ENCODE measurements around the gene EPB41.

Gene EPB41

DNA sequence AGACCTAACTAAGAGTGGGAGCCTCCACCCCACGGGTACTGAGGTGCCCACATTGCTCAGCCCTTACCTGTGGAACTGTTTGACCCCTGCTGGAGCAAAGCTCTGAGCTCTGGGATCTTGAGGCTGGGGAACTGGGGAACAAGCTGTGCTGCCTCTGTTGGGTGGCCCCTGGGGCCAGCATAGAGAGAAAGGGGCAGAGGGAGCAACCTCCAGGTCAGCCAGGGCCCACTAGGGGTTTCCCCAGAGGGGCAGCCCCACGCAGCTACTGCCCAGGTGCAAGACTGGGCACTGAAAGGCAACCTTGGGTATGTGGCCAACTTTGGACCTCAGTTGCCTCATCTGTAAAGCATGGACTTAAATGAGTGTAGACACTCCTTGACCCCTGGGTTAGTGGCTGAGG, 23.5 kb upstream of the EPB41 start:
- no peak for DNase-seq

DNA sequence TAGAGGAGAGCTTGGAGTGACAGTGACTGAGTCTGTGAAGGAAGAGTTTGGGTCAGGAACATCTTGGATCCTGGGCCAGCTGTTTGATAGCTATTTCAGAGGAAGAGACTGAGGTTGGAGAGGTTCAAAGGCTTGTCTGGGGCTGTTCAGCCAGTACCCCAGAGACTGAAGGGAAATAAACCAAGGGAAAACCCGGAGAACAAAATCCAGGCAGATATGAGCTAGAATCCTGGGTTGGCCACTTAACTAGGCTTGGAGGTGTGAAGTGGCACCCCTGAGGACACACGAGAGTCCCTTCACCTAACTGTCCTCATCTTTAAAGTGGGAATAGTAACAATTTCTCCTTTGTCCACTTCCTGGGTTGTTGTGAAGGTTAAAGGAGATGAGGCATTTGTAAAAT, 23.1 kb upstream of the EPB41 start:
- no peak for DNase-seq

DNA sequence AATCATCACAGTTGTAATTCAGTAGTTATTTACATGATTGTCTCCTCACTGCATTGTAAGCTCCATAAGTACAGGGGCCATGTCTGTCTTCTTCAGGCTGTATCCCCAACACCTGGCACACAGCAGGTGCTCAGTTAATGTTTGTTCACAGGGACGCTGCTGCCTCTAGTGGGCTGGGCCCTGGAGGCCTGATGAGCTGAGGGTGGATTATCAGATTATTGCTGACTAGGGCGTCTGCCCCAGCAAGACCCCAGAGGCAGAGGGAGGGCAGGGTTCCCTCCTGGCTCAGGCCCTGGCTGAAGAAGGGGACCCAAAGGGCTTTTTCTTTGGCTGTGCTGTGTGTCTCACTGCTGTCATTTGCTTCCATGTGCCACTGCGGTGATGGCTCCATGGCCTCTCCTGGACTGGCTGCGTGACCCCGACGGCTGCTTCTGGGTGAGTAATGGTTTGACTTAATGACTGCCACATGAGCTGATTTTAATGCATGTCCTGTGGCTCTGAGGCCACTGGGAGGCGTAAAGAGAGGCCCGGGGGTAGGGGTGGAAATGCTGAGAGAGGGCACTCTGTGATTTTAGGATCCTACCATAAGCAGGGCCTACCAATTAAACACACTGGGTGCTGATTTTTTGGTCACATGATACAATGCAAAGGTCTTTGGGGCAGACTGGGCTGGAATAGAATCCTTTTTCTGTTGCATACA, 20.8 kb upstream of the EPB41 start:
- no peak for DNase-seq

DNA sequence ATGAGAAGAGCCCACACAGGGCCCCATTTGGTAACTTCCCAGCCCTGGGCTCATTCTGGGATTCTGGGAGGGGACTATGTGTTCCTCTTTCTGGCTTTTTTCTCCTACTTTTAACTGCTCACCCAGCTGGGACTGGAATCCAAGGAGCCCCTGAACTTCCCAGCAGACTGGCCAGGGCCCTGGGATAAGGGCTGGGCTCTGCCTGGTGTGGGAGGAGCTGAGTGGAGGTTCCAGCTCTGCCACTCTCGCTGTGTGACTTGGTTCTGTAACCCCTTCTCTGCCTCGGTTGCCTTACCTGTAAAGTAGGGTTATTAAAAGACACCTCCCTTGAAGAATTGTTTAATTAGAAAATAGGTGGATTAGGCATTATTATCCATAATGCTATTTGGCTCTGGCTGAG, 19.6 kb upstream of the EPB41 start:
- no peak for DNase-seq

DNA sequence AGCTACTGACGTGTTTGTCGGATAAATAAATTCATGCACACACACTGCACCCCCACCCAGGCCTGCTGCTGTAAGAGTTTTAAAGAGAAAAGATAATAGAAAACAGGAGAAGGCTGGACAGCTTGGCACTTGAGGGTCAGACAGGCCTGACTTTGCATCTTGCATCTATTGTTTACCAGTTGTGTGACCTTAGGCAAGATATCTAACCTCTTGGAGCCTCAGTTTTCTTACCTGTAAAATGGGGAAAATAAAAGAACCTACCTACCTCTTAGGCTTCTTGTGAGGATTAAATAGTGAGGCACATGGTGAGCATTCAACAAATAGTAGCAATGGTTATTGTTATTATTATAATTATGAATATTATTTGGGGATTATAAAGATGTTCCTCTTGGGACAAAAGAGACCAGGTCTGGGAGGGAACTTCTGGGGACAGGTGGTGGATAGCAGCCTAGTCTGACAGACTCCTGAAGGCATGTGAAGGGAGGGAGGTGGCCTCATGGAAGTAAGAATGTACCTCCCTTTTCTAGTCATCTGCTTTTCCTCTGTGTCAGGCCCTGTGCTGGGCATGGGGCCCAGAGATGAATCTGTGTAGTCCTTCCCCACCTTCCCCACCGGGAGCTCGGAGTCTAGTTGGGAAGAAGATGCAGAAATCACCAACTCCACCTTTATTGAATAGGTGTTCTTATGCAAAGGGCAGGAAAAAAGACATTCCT, 18.3 kb upstream of the EPB41 start:
- no peak for DNase-seq

DNA sequence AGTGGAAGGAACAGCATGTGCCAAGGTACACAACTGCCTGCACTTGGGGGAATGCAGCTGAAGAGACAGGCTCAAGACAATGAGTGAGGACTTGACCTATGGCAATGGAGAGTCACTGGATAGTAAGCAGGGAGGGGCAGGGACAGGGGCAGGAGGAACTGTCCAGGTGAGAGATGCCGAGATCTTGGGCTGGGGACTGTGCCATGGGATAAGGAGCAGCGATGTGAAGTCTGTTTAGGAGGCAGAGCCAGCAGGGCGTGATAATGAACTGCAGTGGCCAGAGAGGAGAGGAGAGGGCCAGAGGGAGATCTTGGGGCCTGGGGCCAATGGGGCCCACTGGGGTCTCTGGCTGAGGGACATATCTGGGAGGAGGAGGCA, 17.8 kb upstream of the EPB41 start:
- no peak for DNase-seq

DNA sequence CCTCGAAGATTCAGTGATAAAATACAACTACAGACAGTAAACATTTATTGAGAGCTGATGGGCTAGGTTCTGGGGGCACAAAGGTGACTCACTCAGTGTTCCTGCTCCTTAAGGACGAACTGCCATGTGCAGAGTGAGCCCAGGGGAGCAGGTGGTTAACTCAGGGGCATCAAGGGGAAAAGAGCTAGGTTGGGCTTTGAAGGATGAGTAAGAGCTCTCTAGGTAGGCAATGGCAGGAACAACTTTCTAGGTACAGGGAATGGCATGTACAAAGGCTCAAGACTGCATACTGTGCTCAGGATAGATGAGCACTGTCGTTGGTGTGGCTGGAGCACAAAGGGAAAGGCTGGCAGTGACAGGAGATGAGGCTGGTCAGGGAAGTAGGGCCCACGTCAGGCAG, 16.6 kb upstream of the EPB41 start:
- no peak for DNase-seq

DNA sequence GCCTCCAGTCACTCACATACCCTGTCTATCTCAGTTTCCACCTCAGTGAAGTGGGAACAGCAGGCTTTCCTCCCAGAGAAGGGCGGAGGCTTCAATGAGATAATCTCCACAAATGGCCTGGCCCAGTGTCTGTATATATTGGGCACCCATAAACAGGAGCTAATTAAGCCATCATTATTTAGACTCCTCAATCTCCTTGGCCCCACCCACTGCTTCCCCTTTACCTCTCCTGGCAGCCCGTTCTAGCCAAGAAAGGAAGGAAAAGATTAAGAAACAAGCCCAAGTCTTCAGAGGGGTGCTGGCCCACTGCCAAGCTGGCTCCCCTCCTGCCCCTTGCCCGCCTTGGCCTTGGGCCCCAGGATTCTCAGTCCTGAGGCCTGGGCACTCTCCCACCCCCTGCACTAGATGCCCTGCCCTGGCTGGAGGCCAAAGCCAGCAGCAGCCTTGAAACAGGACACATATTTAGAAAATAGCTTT, 15.9 kb upstream of the EPB41 start:
- peak in 8 of 56 donors; percentile 2 to 68 (median 9) for DNase-seq

DNA sequence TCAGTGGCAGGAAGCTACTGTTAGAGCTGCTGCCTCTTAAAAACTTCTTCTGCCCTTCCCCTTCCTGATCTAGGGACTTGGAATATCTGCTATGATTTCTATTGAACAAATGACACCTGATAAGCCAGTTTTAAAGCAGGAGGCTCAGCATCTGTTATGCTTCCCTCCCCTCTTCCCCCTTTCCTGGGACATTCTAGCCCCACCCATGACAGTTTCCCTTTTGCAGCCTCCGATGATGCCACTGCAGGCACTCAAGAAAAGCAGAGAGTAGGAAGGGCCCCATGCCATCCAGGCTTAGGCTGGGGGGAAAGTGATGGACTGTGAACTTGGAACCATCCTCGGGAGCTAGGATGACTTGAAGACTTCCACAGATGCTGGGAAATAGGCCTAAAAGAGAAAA, 15.1 kb upstream of the EPB41 start:
- no peak for DNase-seq

DNA sequence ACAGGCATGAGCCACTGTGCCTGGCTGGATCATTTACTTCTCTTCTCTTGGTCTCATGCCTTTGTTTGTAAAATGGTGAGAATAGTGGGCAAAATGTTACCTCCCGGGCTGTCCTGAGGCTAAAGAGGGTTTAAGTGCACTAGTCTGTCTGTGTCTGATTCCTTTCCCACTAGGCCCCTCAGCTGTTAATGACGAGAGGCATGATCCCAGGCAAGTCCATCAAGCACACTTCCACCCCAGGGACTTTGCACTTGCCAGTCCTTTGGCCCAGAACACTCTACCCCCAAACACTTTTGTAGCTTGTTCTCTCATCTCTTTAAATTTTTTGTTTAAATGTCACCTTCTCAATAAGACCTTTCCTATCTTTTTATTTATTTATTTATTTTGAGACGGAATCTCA, 13.8 kb upstream of the EPB41 start:
- no peak for DNase-seq

DNA sequence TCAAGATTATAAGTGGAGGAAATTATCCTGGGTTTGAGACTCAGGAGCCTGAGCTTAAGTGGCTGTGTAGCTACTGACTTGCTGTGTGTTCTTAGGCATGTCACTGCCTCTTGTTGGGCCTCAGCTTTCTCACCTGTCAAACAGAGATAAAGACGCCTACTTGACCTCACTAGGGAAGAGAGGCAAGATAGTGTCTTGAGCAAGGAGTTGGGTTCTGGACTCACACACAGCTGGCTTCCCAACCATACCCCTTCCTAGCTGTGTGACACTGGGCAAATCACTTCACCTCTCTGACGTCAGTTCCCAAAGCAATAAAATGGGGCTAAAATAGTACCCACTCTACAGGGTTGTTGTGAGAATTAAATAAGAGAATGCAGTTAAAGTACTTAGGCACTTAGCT, 11.6 kb upstream of the EPB41 start:
- DNase-seq: no peak

DNA sequence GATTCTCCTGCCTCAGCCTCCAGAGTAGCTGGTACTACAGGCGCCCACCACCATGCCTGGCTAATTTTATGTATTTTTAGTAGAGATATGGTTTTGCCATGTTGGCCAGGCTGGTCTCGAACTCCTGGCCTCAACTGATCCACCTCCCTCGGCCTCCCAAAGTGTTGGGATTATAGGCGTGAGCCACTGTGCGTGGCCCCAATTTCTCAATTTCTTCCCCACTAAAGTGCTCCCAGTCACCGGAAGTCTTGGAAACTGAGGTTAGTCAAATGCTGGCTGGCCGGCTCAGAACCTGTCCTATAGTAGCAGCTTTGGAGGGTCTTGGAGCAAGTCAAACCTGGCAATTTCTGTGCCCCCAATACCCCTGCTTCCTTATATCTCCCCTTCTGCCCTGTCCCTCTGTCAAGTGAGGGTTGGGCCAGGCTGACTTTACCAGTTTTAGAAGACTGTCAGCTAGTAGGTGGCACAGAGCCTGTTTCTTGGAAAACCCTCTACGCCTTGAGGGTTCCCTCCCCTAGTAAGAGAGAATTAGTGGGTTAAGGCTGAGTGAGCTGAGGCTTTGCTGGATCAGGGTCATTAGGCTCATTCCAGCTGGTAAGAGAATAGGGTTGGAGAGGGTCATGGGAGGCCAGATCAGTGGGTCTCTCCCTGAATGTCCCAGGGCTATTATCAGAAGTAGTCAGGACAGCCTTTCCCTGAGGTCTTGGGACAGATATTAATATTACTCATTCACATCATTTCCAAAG, 8.3 kb upstream of the EPB41 start:
- no peak for DNase-seq

DNA sequence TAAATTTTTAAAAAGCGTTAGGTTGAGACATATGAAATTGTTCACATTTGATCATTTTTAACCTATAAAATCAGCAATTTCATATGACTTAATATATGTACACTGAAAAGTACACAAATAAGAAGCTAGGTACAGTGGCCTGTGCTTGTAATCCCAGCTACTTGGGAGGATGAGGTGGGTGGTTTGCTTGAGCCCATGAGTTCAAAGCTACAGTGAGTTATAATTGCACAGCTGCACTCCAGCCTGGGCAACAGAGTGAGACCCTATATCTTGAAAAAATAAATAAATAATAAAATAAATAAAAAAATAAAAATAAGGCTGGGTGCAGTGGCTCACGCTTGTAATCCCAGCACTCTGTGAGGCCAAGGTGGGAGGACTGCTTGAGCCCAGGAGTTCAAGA, 5.2 kb upstream of the EPB41 start:
- DNase-seq: no peak

DNA sequence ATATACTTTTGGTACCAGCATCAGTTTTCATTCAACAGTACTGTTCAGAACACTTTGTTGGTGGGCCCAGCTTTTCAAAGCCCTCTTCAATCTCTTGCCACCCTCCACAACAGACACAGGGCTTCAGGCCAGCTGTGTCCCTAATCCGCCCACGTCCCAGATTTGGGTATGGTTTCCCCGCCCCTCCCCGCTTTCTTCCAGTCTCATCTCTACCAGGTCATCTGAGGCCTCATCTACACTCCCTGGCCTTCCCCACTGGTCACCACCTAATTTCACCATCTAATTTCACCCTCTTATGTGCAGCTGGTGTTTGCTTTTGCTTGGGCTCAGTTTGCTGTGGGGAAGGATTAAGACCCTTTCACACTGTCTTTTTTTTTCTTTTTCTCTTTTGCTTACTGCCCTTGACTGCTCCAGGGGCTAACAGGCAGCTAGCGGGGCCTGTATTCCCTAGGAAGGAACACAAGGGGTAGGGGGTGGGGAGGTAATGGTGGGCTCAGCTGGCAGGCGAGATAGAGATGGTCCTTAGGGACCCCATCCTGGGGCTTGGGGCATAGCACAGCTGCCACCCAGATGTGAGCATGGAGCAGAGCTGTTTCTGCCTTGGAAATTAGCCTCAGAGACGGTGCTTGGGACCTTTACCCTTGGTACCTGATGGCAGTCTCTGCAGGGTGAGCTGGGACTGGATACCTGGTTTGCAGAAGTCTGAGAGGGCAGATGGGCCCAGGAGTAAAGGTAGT, 3.8 kb upstream of the EPB41 start:
- no peak for DNase-seq

DNA sequence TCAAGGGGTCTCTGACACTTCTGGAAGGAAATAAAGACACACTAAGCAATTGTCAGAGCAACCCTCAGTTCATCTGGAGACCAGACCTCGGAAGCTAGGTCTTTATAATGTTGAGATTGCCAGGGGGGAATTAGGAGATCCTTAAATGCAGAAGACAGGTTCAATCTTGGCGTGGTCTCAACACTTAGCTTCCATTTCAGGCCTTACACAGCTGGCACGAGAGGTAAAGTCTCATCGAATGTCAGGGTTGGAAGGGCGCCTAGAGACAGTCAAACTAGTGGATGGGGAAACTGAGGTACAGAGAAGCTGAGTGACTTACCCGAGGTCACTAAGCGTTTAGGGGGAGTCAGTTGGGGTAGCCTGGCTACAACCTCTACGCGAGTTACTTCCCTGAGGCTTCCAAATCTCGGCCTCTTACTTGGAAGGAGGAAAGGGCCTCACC, 562 bp upstream of the EPB41 start:
- no peak for DNase-seq

DNA sequence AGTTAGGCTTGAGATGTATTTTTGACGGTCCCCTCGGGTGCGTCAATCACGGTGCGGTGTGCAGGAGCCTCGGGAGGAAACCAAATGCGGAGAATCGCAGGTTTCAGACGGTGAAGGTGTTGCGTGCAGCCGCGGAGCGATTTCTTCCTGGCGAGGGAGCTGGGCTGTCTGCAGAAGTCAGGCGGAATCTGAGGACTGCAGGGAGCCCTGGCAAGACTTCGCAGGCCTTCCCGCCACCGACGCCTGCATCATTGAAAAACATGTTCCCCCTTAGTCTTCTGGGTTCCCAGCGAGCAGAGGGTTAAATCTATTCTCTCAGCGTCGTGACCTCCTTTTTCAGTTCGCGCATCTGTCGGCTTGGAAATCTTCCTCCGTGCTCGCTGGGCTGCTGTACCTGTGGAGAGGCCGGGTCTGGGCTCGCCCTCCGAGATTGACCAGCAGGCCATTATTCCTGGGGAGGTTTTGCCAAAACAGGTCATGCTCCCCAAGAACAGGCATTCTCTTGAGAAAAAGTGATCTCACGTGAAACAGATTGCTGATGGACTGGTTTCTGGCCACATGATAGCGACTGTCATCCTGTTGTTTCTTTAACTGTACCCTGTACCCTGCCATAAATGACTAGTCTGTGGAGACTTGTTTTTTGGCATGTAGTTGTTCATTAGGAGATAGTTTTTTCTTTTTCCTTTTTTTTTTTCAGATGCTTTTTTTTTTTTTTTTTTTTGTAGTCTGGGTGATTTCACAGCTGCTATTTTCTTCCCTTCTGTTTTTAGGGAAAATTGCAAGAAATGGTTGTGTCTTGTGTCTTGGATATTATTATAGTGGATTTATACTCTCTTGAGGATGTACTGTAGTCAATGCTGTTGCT, 894 bp downstream of the EPB41 start:
- peak in 8 of 56 donors; percentile 11 to 32 (median 19) for DNase-seq

DNA sequence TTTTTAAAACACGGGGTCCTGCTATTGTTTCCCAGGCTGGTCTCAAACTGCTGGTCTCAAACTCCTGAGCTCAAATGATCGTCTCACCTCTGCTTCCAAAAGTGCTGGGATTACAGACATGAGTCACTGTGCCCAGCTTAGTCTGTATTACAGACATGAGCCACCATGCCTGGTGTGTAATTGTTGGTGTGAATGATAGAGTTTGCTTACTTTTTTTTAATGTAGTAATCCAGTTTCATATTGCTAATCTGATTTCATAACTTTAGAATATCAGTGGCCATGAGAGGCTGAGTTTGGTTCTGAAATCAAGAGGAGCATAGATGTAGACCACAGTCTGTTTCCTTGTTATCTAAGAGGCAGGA, 3.4 kb downstream of the EPB41 start:
- no peak for DNase-seq

DNA sequence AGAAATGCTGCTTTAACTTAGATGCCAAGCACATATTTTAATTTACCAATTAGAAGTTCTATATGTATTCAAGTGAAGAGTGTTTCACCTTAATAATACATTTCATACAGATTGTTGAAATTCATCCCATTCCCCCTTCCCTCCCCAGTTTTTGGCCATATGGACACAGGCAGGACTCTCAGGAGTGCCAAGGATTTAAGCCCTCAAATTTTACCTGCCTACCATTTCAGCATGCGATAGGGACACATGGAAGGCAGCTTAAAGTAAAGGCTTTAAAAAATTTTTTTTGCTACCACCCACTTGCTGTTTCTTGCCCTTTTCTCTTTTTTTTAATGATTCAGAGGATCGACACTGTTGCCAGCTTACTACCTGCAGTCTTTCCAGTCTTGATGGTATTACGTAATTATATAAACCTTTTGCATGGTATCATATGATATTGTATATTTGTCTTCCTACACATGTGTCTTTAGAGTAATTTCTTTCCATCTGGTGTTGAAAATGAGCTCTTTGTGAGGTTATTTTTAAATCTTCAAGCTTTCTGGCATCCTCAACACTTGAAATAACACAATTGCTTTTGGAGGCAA, 7.0 kb downstream of the EPB41 start:
- DNase-seq: no peak

DNA sequence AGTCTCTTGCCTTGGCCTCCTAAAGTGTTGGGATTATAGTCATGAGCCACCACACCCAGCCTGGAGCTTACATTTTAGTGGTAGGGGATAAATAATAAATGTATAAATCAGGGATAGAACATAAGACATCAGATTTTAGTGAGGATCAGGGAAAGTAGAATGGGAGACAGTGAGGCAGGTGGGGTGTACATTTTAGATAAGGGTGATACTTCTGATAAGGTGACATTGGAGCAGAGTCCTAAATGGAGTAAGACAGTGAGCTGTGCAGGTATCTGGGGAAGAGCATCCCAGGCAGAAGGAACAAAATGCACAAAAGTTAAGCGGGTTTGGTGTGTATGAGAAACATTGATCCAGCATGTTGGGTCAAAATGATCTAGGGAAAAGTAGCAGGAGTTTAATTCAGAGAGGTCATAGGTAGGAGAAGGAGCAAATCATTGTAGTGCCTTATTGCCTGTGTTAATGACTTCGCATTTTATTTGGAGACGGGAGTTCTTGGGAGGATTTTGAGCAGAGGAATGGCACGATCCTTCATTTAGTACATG, 11.1 kb downstream of the EPB41 start:
- DNase-seq: no peak

DNA sequence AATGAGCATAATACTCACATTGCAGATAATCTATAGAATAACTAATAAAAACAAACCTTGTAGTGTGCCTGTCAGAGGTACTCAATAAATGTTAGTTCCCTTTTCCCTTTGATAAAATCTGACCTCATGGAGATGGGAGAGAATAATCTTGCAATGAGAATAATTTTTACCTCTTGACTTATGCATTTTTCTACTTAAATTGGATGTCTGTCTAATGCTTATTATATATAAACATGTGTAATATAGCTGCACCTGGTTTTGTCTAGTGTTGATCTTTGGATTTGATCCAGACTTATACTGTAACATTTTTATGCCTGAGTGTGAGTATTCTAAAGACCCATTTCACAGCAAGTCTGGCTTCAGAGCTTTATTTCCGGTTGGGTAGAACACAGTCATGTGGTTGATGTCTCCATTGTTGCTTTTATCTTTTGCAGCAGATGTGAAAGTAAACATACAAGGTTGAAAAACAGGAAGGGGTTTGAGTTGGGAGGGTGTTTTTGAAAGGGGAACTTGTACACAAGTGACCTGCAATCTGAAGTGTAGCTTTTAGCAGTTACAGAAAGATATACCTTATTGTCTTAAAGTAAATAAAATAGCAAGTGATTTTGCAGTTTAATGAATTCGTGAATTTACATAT, 12.4 kb downstream of the EPB41 start:
- peak in 1 of 56 donors; percentile 3 for DNase-seq

All from amygdala (tissue), 56 donors.